ENCODE data around the gene CD55. TPM values are rescaled to one million over a fixed set of nuclear protein-coding genes. Genes with fewer than 3 reads are reported as not detected.

CD55 gene
- total and polyA plus RNA-seq, 8 donors, result 8.1 to 25.7 (median 15.7) TPM

DNA sequence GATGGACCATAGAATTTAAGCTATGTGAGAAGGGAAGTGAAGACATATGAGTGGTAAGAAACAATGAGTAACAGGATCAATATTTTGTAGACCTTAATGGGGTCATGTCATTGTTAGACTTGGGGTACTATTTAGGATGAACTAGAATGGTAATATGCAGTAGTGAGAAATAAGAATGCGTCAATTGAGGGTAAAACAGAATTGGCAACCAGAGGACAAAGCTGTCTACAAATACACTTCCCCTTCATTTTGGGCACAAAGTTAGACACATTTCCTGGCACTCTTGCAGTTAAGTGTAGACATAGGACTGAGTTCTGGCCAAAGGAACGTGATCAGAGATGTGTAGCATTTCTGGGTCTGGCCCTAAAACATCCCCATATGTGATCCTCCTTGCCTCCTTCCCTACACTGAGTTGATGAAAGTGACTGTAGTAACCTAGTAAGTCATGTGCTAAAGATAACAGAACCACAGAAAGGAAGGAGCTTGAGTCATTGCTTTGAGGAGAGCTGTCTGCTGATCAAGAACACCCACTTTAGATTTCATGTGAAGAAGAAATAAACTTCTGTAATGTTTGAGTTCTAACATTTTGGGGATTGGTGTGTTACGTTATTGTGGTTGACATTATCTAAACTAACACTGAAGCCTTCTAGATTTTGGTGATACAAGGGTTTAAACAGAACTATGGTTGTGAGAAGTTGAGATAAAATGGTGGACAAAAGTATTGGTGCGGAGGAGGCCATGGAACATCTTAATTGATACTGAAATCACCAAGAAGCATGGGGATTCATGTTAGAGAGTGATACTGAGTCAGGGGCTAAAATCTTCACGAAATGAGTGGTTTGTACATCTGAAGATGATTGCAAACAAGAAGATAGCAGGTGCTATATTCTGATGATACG, 41.7 kb downstream of the CD55 start:
- intact Hi-C loops (cut with DNase I), result no loop called here
- H3K9me3 ChIP-seq, result no peaks in the 10 kb centered on the region
- FAIRE-seq (no peak), ATAC-seq (no peak), DNase-seq (no peak)
- no peaks in the 10 kb centered on the region for H3K36me3 ChIP-seq
- no peaks in the 10 kb centered on the region for H3K4me1 ChIP-seq
- no peak overlapping the region for H3K27ac ChIP-seq
- H3K4me3 ChIP-seq, result no peak overlapping the region
- no peak for TF ChIP-seq CTCF (IDR thresholded peaks at IDR 0.05)
- 92 to 97% methylated on average over 6 of the region's 6 CpGs for WGBS, 2 donors
- H3K27me3 ChIP-seq, result no peaks in the 10 kb centered on the region

DNA sequence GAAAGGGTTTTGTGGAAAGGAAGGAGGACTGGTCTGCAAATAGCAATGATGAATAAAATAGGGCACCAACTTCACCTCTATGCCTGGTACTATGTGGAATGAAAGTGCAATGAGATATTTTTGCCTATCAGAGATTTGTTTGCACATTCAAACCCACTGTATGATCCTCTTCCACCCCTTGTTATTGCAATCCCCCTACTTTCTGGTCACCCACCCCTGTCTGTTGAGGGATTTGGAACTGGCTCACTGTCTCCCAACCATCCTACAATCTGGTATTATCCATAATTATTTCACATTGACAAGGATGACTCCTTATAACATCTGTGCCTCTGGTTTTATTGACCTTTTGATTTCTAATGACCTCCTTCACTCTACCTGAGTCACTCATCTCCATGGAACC, 42.4 kb downstream of the CD55 start:
- FAIRE-seq, result no peak
- DNase-seq, result no peak

GRCh38 chr1:207364614-207365013, 43.1 kb downstream of the CD55 start:
- Histone ChIP-seq H3K4me1 (no peaks in the 10 kb centered on the region), H3K9me3 (no peaks in the 10 kb centered on the region), H3K4me3 (no peak overlapping the region), H3K27me3 (no peaks in the 10 kb centered on the region), H3K27ac (no peak overlapping the region), H3K36me3 (no peaks in the 10 kb centered on the region)
- TF ChIP-seq CTCF (IDR thresholded peaks at IDR 0.05), result no peak
- FAIRE-seq, result no peak
- ATAC-seq, result no peak
- WGBS, 2 donors, result 98 to 100% methylated on average over 1 of the region's 1 CpG
- no peak for DNase-seq
- intact Hi-C loops (cut with DNase I), result no loop called here

More for the DNA sequence above, 42.4 kb downstream of the CD55 start:
- no peaks in the 10 kb centered on the region for H3K27me3 ChIP-seq
- intact Hi-C loops (cut with DNase I), result no loop called here
- H3K9me3 ChIP-seq, result no peaks in the 10 kb centered on the region
- no peak for ATAC-seq
- H3K4me1 ChIP-seq, result no peaks in the 10 kb centered on the region
- no peaks in the 10 kb centered on the region for H3K36me3 ChIP-seq
- no peak overlapping the region for H3K4me3 ChIP-seq
- no peak for TF ChIP-seq CTCF (IDR thresholded peaks at IDR 0.05)
- no peak overlapping the region for H3K27ac ChIP-seq

DNA sequence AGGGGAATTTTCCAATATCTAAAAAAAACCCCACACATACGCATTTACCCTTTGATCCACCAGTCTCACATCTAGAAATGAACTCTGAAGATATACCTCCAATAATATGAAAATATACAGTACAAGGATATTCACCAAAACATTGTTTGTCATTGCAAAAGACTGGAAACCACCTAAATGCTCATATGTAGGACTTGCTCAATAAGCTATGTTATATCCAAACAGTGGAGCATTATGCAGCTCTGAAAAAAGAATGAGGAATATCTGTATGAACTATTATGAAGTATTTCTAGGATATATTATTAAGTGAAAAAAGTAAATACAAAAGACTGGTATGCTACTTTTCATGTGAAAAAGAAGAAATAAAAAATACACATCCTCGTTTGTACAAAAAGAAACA, 43.6 kb downstream of the CD55 start:
- intact Hi-C loops (cut with DNase I), result no loop called here
- H3K4me3 ChIP-seq, result no peak overlapping the region
- DNase-seq, result no peak
- TF ChIP-seq CTCF (IDR thresholded peaks at IDR 0.05), result no peak
- H3K4me1 ChIP-seq, result no peaks in the 10 kb centered on the region
- FAIRE-seq, result no peak
- 93 to 94% methylated on average over 2 of the region's 2 CpGs for WGBS, 2 donors
- H3K27ac ChIP-seq, result no peak overlapping the region
- no peaks in the 10 kb centered on the region for H3K27me3 ChIP-seq
- ATAC-seq, result no peak
- no peaks in the 10 kb centered on the region for H3K36me3 ChIP-seq
- no peaks in the 10 kb centered on the region for H3K9me3 ChIP-seq

DNA sequence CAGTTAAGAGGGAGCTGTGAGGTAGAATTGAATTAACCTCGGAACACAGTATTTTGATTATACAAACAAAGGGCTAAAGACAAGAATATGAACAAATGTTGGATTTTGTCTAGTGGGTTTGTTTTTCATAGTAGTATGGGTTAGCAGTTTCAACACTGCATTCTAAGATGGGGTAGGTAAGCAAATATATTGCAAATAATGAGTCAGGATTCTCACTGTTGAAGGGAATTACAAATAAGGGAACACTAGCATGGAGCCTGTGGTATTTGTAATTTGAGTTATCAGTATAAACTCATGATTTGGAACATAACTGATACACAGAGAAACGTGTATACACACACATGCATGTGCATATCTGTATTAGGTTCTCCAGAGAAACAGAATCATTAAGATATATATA, 44.5 kb downstream of the CD55 start:
- intact Hi-C loops (cut with DNase I), result no loop called here
- no peaks in the 10 kb centered on the region for H3K27me3 ChIP-seq
- H3K36me3 ChIP-seq, result no peaks in the 10 kb centered on the region
- H3K27ac ChIP-seq, result no peak overlapping the region
- no peaks in the 10 kb centered on the region for H3K4me1 ChIP-seq
- no peak overlapping the region for H3K4me3 ChIP-seq
- ATAC-seq (no peak), FAIRE-seq (no peak), DNase-seq (no peak)
- TF ChIP-seq CTCF (IDR thresholded peaks at IDR 0.05), result no peak
- H3K9me3 ChIP-seq, result no peaks in the 10 kb centered on the region
- WGBS, 2 donors, result 79 to 91% methylated on average over 2 of the region's 2 CpGs

Data from pancreas (tissue), 10 donors.